HCT116 (cell line): ENCODE results near the gene SERPINI1. TPM values are rescaled to one million over a fixed set of nuclear protein-coding genes. Genes with fewer than 3 reads are reported as not detected.

ENCODE experiments used
- ATAC-seq: fragments of 200-7000 bp; cut with Tn5 transposase; 2 replicates; pipeline ENCODE4 v1.9.1; 2020; ENCODE audit warnings: mild to moderate bottlenecking, moderate library complexity
- BruUV-seq: library from RNA; stranded (reverse); fragments of 400-500 nt; replicated peaks from 2 replicates; lab custom pipeline; 2021; lab: Mats Ljungman, UMichigan
- CTCF ChIA-PET: fragments of 300-600 bp; sonication (Branson Sonifier 250); formaldehyde crosslinking; loops from one replicate; lab custom pipeline; 2021; ENCODE audit warnings: antibody characterized with exemption; lab: Charles Lee
- POLR2A ChIA-PET: fragments of 300-600, 350-600 bp; sonication (Branson Sonifier 250); formaldehyde crosslinking; loops from one replicate; lab custom pipeline; 2021; ENCODE audit warnings: antibody characterized with exemption; lab: Charles Lee
- RAD21 ChIA-PET, 2 experiments: fragments of 300-600 bp; sonication (Branson Sonifier 250); formaldehyde crosslinking; loops; one replicate each; lab custom pipeline; 2023; ENCODE audit warnings: low total read pairs in 2 of 2; ENCODE audit not compliant: uncharacterized antibody in 2 of 2, unreplicated experiment in 2 of 2, low non-redundant PET in 1 of 2; lab: Charles Lee
- DNase-seq: peaks from one replicate; pipeline ENCODE4 v3.0.0-alpha.2; 2010; ENCODE audit warnings: low read depth, low spot score
- H2AFZ ChIP-seq: fragments of 200-600 bp; shearing (Covaris generic), sonication (generic); 2 replicates; pipeline ENCODE4 v1.6.1; 2017; ENCODE audit warnings: low read depth, mixed run types, mixed read lengths, antibody characterized with exemption, low read length; ENCODE audit not compliant: poor library complexity, severe bottlenecking
- H3K27ac ChIP-seq: 2 replicates; pipeline ENCODE4 v1.5.1; 2012; ENCODE audit warnings: low read depth, low read length
- H3K27me3 ChIP-seq: fragments of 200-600 bp; sonication (generic); 2 replicates; pipeline ENCODE4 v1.6.1; 2016; ENCODE audit warnings: mixed run types, low read length, mixed read lengths; ENCODE audit not compliant: insufficient read depth
- H3K36me3 ChIP-seq, 2 experiments: fragments of 200-500 bp in 1 of 2; fragments of 200-600 bp in 1 of 2; sonication (Bioruptor generic) in 1 of 2; sonication (generic) in 1 of 2; 2 replicates each; pipeline versions ENCODE4 v1.5.1 to v1.6.1; 2014 to 2016; ENCODE audit warnings: low read length in 2 of 2, inconsistent platforms in 1 of 2, mixed read lengths in 1 of 2, mixed run types in 1 of 2; ENCODE audit not compliant: insufficient read depth in 2 of 2, control insufficient read depth in 1 of 2
- H3K4me1 ChIP-seq, 2 experiments: fragments of 200-600 bp in 1 of 2; sonication (generic) in 1 of 2; 2 replicates each; pipeline versions ENCODE4 v1.5.1 to v1.6.1; 2012 to 2017; ENCODE audit warnings: low read length in 2 of 2, inconsistent platforms in 1 of 2, mild to moderate bottlenecking in 1 of 2, mixed read lengths in 1 of 2, mixed run types in 1 of 2, moderate library complexity in 1 of 2; ENCODE audit not compliant: insufficient read depth in 2 of 2, control insufficient read depth in 1 of 2
- H3K4me2 ChIP-seq: fragments of 200-600 bp; sonication (generic); 2 replicates; pipeline ENCODE4 v1.6.1; 2017; ENCODE audit warnings: mixed run types, low read length, mixed read lengths
- H3K4me3 ChIP-seq, 2 experiments: fragments of 200-600 bp in 1 of 2; sonication (generic) in 1 of 2; replicated peaks in 1 of 2; 2 replicates each; pipeline ENCODE4 v1.5.1; 2011 to 2016; ENCODE audit warnings: low read length in 2 of 2, control low read depth in 1 of 2, low read depth in 1 of 2, mild to moderate bottlenecking in 1 of 2, mixed read lengths in 1 of 2, mixed run types in 1 of 2
- H3K79me2 ChIP-seq: fragments of 200-600 bp; sonication (generic); 2 replicates; pipeline ENCODE4 v1.6.1; 2017; ENCODE audit warnings: mild to moderate bottlenecking, mixed run types, low read length, moderate library complexity, mixed read lengths; ENCODE audit not compliant: insufficient read depth
- H3K9ac ChIP-seq: fragments of 200-600 bp; sonication (generic); 2 replicates; pipeline ENCODE4 v1.6.1; 2016; ENCODE audit warnings: low read length, mixed read lengths
- H3K9me2 ChIP-seq: fragments of 200-600 bp; sonication (generic), shearing (Covaris generic); 2 replicates; pipeline ENCODE4 v1.6.1; 2017; ENCODE audit warnings: mixed run types, mild to moderate bottlenecking, moderate library complexity; ENCODE audit not compliant: insufficient read depth
- H3K9me3 ChIP-seq, 2 experiments: fragments of 200-500 bp in 1 of 2; fragments of 200-600 bp in 1 of 2; sonication (Bioruptor generic) in 1 of 2; sonication (generic) in 1 of 2; 2 replicates each; pipeline ENCODE4 v1.6.1; 2014 to 2017; ENCODE audit warnings: low read length in 2 of 2, mixed read lengths in 2 of 2, inconsistent platforms in 1 of 2, low read depth in 1 of 2, mild to moderate bottlenecking in 1 of 2, mixed run types in 1 of 2, moderate library complexity in 1 of 2; ENCODE audit not compliant: control insufficient read depth in 1 of 2, insufficient read depth in 1 of 2
- H4K20me1 ChIP-seq: fragments of 200-600 bp; sonication (generic), shearing (Covaris generic); 2 replicates; pipeline ENCODE4 v1.6.1; 2017; ENCODE audit warnings: mixed run types, mild to moderate bottlenecking, moderate library complexity; ENCODE audit not compliant: insufficient read depth
- ELF1 ChIP-seq: IDR thresholded peaks from 2 replicates; pipeline ENCODE4 v1.6.1; 2012; ENCODE audit warnings: low read depth, borderline replicate concordance
- EZH2 ChIP-seq: fragments of 200-600 bp; sonication (generic); IDR thresholded peaks from 2 replicates; pipeline ENCODE4 v1.6.1; 2017; ENCODE audit warnings: antibody characterized with exemption, mixed run types
- FOSL1 ChIP-seq: IDR thresholded peaks from 2 replicates; pipeline ENCODE4 v1.6.1; 2012; ENCODE audit warnings: low read depth
- JUND ChIP-seq: IDR thresholded peaks from 2 replicates; pipeline ENCODE4 v1.6.1; 2012
- SIN3A ChIP-seq: IDR thresholded peaks from 2 replicates; pipeline ENCODE4 v1.6.1; 2012; ENCODE audit warnings: low read depth
- SRF ChIP-seq: IDR thresholded peaks from 2 replicates; pipeline ENCODE4 v1.6.1; 2012; ENCODE audit warnings: low read depth
- YY1 ChIP-seq: IDR thresholded peaks from 2 replicates; pipeline ENCODE4 v1.6.1; 2011; ENCODE audit warnings: low read length, low read depth, moderate library complexity, mild to moderate bottlenecking; ENCODE audit not compliant: insufficient replicate concordance; ENCODE audit errors: extremely low read depth
- intact Hi-C: fragments of 100-400 bp; cut with micrococcal nuclease; formaldehyde crosslinking; loops from 2 replicates; pipeline ENCODE4 v1.10.0; 2022
- total RNA-seq: library from RNA; stranded (reverse); gene quantifications from one replicate; pipeline ENCODE4 v1.2.1, GENCODE V29; 2021; ENCODE audit not compliant: unreplicated experiment
- TF ChIP-seq, protein P1 (sequence below): IDR thresholded peaks from 2 replicates; pipeline ENCODE4 v1.6.1; 2012
- TF ChIP-seq, protein P2 (sequence below), 3 experiments: fragments of 200-600 bp in 1 of 3; sonication (generic) in 1 of 3; IDR thresholded peaks in 2 of 3; conservative IDR thresholded peaks in 1 of 3; 2 replicates each; pipeline ENCODE4 v1.5.1; 2012 to 2017; ENCODE audit warnings: low read depth in 2 of 3, low read length in 2 of 3, antibody characterized with exemption in 1 of 3, borderline replicate concordance in 1 of 3, control low read depth in 1 of 3, mild to moderate bottlenecking in 1 of 3, mixed read lengths in 1 of 3, mixed run types in 1 of 3, moderate library complexity in 1 of 3; ENCODE audit not compliant: insufficient read depth in 1 of 3
- TF ChIP-seq, protein P3 (sequence below): IDR thresholded peaks from 2 replicates; pipeline ENCODE4 v1.6.1; 2012; ENCODE audit warnings: low read depth
- TF ChIP-seq, protein P4 (sequence below): IDR thresholded peaks from 2 replicates; pipeline ENCODE4 v1.6.1; 2011; ENCODE audit warnings: mild to moderate bottlenecking, low read length, moderate library complexity; ENCODE audit not compliant: insufficient replicate concordance; ENCODE audit errors: extremely low read depth

SERPINI1 gene
- total RNA-seq, 1 experiment from 2014 or later: 6.5 TPM

DNA sequence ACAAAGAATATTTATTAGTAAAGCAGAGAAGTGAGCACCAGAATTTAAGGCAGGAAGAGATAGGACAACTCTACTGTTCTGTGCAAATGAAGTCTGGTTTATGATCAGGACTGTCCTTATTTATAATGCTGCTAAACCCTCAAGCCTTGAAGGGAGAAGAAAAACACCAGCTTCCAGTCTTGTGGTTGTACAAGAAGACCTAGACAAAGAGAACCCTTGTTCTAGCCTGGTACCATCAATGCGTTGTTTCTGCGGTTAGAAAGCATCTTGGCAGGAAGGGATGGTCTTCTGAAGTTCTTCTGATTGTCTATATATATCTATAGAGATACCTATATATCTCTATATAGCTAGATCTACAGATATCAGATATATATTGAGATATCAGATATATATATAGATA is 34.6 kb upstream of the SERPINI1 start:
- RAD21 ChIA-PET: no interaction called here
- BruUV-seq: no TSS peak

DNA sequence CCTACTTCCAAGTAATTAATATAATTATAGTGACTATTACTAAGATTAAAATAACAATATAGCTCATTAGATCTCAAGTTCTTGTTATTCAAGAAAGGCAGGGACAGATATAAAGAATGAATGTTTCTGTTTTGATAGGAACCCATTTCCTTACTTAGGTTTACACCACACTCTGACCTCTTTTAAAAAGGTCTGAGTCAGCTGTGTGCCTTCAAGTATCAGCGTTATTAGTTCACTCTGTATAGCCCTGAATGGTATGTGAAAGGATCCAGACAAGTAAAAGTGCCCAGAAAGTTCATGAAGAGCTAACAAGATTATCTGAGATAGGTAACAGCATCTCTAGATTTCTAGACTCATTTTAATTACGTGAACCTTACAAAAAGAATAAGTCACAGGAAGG is 29.7 kb upstream of the SERPINI1 start:
- no peaks in the 10 kb centered on the region for H3K9me3 ChIP-seq
- DNase-seq: no peak
- H3K36me3 ChIP-seq: no peaks in the 10 kb centered on the region
- no peak overlapping the region for H2AFZ ChIP-seq
- H3K4me3 ChIP-seq: no peak overlapping the region
- CTCF ChIA-PET: interaction anchor here (2.4 kb wide), 1 partner anchor 21 kb away, joined by 5 read pairs; no protein-coding TSS in a partner anchor
- no peaks in the 10 kb centered on the region for H4K20me1 ChIP-seq
- no peaks in the 10 kb centered on the region for H3K9me2 ChIP-seq
- H3K27me3 ChIP-seq: no peaks in the 10 kb centered on the region
- no peaks in the 10 kb centered on the region for H3K4me1 ChIP-seq
- POLR2A ChIA-PET: no interaction called here
- H3K79me2 ChIP-seq: peaks cover 32% of the 10 kb centered on the region
- ATAC-seq: no peak
- H3K4me2 ChIP-seq: no peak overlapping the region
- no TSS peak for BruUV-seq
- RAD21 ChIA-PET: no interaction called here
- no peak overlapping the region for H3K27ac ChIP-seq
- intact Hi-C loops: no loop called here
- no peak overlapping the region for H3K9ac ChIP-seq
- TF ChIP-seq JUND (no peak), SIN3A (no peak), YY1 (no peak), FOSL1 (no peak), EZH2 (no peak), SRF (no peak)
- TF ChIP-seq, protein P1, sequence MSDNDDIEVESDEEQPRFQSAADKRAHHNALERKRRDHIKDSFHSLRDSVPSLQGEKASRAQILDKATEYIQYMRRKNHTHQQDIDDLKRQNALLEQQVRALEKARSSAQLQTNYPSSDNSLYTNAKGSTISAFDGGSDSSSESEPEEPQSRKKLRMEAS: no peak
- TF ChIP-seq, protein P2, sequence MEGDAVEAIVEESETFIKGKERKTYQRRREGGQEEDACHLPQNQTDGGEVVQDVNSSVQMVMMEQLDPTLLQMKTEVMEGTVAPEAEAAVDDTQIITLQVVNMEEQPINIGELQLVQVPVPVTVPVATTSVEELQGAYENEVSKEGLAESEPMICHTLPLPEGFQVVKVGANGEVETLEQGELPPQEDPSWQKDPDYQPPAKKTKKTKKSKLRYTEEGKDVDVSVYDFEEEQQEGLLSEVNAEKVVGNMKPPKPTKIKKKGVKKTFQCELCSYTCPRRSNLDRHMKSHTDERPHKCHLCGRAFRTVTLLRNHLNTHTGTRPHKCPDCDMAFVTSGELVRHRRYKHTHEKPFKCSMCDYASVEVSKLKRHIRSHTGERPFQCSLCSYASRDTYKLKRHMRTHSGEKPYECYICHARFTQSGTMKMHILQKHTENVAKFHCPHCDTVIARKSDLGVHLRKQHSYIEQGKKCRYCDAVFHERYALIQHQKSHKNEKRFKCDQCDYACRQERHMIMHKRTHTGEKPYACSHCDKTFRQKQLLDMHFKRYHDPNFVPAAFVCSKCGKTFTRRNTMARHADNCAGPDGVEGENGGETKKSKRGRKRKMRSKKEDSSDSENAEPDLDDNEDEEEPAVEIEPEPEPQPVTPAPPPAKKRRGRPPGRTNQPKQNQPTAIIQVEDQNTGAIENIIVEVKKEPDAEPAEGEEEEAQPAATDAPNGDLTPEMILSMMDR (IDR thresholded peaks at IDR 0.05 in 2 of 3, conservative IDR thresholded peaks at IDR 0.05 in 1 of 3; ENCODE audit: borderline replicate concordance in 1 of 3, insufficient read depth in 1 of 3, low read depth in 2 of 3, low read length in 2 of 3): no peak
- TF ChIP-seq, protein P3, sequence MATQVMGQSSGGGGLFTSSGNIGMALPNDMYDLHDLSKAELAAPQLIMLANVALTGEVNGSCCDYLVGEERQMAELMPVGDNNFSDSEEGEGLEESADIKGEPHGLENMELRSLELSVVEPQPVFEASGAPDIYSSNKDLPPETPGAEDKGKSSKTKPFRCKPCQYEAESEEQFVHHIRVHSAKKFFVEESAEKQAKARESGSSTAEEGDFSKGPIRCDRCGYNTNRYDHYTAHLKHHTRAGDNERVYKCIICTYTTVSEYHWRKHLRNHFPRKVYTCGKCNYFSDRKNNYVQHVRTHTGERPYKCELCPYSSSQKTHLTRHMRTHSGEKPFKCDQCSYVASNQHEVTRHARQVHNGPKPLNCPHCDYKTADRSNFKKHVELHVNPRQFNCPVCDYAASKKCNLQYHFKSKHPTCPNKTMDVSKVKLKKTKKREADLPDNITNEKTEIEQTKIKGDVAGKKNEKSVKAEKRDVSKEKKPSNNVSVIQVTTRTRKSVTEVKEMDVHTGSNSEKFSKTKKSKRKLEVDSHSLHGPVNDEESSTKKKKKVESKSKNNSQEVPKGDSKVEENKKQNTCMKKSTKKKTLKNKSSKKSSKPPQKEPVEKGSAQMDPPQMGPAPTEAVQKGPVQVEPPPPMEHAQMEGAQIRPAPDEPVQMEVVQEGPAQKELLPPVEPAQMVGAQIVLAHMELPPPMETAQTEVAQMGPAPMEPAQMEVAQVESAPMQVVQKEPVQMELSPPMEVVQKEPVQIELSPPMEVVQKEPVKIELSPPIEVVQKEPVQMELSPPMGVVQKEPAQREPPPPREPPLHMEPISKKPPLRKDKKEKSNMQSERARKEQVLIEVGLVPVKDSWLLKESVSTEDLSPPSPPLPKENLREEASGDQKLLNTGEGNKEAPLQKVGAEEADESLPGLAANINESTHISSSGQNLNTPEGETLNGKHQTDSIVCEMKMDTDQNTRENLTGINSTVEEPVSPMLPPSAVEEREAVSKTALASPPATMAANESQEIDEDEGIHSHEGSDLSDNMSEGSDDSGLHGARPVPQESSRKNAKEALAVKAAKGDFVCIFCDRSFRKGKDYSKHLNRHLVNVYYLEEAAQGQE: no peak

More for the DNA sequence above, 34.6 kb upstream of the SERPINI1 start:
- POLR2A ChIA-PET: no interaction called here
- no peaks in the 10 kb centered on the region for H3K9me2 ChIP-seq
- no peak overlapping the region for H2AFZ ChIP-seq
- no peaks in the 10 kb centered on the region for H3K9me3 ChIP-seq
- H3K9ac ChIP-seq: no peak overlapping the region
- TF ChIP-seq ELF1: no peak
- TF ChIP-seq, protein P4, sequence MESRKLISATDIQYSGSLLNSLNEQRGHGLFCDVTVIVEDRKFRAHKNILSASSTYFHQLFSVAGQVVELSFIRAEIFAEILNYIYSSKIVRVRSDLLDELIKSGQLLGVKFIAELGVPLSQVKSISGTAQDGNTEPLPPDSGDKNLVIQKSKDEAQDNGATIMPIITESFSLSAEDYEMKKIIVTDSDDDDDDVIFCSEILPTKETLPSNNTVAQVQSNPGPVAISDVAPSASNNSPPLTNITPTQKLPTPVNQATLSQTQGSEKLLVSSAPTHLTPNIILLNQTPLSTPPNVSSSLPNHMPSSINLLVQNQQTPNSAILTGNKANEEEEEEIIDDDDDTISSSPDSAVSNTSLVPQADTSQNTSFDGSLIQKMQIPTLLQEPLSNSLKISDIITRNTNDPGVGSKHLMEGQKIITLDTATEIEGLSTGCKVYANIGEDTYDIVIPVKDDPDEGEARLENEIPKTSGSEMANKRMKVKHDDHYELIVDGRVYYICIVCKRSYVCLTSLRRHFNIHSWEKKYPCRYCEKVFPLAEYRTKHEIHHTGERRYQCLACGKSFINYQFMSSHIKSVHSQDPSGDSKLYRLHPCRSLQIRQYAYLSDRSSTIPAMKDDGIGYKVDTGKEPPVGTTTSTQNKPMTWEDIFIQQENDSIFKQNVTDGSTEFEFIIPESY: no peak
- TF ChIP-seq, protein P1: no peak
- H3K4me1 ChIP-seq: no peaks in the 10 kb centered on the region
- H3K4me3 ChIP-seq: no peak overlapping the region
- no peak for ATAC-seq
- CTCF ChIA-PET: no interaction called here
- no peaks in the 10 kb centered on the region for H3K27me3 ChIP-seq
- intact Hi-C loops: no loop called here
- H3K27ac ChIP-seq: no peak overlapping the region
- peaks cover 18% of the 10 kb centered on the region for H3K79me2 ChIP-seq
- no peak for DNase-seq
- no peaks in the 10 kb centered on the region for H3K36me3 ChIP-seq
- no peak overlapping the region for H3K4me2 ChIP-seq
- H4K20me1 ChIP-seq: no peaks in the 10 kb centered on the region
